Measurements from ENCODE around the gene IL1RAPL1.

The IL1RAPL1 gene

DNA sequence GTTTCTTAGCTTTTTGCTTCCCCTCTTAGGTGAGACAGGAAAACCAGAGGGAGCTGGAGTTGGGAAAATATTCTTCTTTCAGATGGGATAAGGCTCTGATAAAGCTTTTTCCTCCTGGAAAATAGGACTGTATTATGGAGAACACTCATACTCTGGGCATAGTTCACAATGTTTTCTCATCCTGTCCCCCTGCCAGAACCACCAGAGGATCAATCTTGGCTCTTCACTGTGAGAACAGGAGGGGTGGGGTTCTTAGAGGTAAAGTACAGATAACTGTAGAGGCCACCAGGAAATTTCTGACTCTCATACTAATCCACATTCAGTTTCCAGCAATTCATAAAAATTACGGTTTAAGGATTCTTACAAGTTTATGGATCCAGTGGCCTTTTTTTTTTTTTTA is 966.3 kb downstream of the IL1RAPL1 start:
- Histone ChIP-seq H3K4me3 (ENCODE audit: low read depth, low read length) (no peak overlapping the region), H3K27me3 (ENCODE audit: control insufficient read depth, insufficient read depth, low read length) (no peaks in the 10 kb centered on the region), H3K9me3 (ENCODE audit: control insufficient read depth, insufficient read depth, low read length) (no peaks in the 10 kb centered on the region), H3K36me3 (ENCODE audit: control insufficient read depth, insufficient read depth, low read length) (no peaks in the 10 kb centered on the region), H3K9ac (ENCODE audit: low read depth, low read length) (no peak overlapping the region), H3K4me1 (ENCODE audit: control insufficient read depth, insufficient read depth, low read length) (peaks cover 6% of the 10 kb centered on the region)

DNA sequence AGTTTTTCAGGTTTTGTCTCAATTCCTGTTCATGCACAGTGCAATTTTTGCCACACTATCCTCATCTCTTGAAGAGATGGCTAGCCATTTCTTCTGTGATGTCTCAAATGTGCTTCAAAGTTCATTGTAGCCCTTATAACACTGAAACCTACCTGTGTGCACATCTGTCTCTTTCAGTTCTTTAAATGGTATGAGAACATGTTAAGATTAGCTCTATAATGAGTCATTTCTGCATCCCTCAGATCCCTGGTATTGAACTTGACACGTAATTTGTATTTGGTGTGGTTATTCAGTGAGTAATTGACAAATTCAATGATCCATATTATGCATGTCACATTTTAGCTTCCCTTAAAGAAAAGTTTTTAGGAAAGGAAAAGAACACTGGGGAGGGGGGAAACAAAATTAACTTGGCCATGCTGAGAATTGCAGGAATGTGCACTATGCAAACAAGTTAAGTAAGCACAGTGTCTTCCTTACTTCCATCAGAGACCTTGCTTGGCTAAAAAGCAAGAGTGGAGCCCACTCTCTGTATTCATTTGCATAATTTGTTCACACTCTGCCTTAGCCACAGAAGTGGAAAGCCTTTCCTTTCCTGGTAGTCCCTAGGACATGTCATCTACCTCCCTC is 968.3 kb downstream of the IL1RAPL1 start:
- Histone ChIP-seq H3K27me3 (ENCODE audit: control insufficient read depth, insufficient read depth, low read length) (no peaks in the 10 kb centered on the region), H3K4me3 (ENCODE audit: low read depth, low read length) (no peak overlapping the region), H3K9ac (ENCODE audit: low read depth, low read length) (no peak overlapping the region), H3K9me3 (ENCODE audit: control insufficient read depth, insufficient read depth, low read length) (no peaks in the 10 kb centered on the region), H3K4me1 (ENCODE audit: control insufficient read depth, insufficient read depth, low read length) (no peaks in the 10 kb centered on the region), H3K36me3 (ENCODE audit: control insufficient read depth, insufficient read depth, low read length) (no peaks in the 10 kb centered on the region)

DNA sequence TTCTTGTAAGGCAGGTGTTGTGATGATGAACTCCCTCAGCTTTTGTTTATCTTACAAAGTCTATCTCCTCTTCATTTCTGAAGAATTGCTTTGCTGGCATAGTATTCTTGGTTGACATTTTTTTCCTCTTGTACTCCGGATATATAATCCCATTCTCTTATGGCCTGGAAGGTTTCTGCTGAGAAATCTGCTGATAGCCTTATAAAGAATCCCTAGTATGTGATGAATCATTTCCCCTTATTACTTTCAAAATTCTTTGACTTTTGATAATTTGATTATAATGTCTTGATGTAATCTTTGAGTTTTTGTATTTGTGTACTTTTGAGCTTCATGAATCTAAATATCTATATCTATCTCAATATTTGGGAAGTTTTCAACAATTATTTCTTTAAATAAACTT is 972.8 kb downstream of the IL1RAPL1 start:
- Histone ChIP-seq H3K36me3 (ENCODE audit: control insufficient read depth, insufficient read depth, low read length) (no peaks in the 10 kb centered on the region), H3K27me3 (ENCODE audit: control insufficient read depth, insufficient read depth, low read length) (no peaks in the 10 kb centered on the region), H3K4me1 (ENCODE audit: control insufficient read depth, insufficient read depth, low read length) (no peaks in the 10 kb centered on the region), H3K4me3 (ENCODE audit: low read depth, low read length) (no peak overlapping the region), H3K9ac (ENCODE audit: low read depth, low read length) (no peak overlapping the region), H3K9me3 (ENCODE audit: control insufficient read depth, insufficient read depth, low read length) (no peaks in the 10 kb centered on the region)

DNA sequence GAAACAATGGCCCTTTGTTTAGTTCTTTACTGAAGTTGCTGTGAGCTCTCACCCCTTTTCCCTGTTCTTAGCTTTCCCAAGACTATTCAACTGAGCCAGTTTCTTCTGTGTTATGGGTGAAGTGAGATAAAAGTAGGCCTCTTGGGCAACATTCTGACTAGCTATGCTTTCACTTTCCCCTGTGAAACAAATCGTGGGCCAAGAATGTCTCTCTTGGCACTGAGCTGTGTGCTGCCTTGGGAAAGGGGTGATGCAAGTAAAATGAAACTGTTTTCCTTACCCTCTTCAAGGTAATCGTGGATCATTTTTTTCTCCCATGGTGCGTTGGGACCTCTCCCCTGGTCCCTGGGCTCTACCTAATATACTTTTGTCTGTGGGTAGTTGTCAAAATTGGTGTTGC is 974.2 kb downstream of the IL1RAPL1 start:
- Histone ChIP-seq H3K27me3 (ENCODE audit: control insufficient read depth, insufficient read depth, low read length) (no peaks in the 10 kb centered on the region), H3K9me3 (ENCODE audit: control insufficient read depth, insufficient read depth, low read length) (no peaks in the 10 kb centered on the region), H3K9ac (ENCODE audit: low read depth, low read length) (no peak overlapping the region), H3K36me3 (ENCODE audit: control insufficient read depth, insufficient read depth, low read length) (no peaks in the 10 kb centered on the region), H3K4me1 (ENCODE audit: control insufficient read depth, insufficient read depth, low read length) (no peaks in the 10 kb centered on the region), H3K4me3 (ENCODE audit: low read depth, low read length) (no peak overlapping the region)

DNA sequence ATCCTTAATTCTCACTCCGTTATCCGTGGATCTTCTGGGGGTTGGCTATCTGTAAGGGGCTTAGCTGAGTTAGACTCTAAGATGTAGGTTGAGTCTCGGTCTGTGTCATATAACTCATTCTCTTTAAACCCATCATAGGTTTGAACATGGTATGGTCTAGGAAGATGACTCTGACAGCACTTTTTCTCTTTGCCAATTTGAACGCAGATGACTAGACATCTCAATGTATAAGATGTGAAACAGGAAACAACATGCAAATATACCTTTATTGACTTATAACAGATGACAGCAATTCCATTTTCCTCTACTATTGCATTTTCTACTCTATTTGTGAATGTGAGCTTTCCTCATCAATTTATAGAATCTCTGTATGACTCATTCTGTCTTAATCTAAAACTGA is 993.3 kb downstream of the IL1RAPL1 start:
- Histone ChIP-seq H3K36me3 (ENCODE audit: control insufficient read depth, insufficient read depth, low read length) (no peaks in the 10 kb centered on the region), H3K9me3 (ENCODE audit: control insufficient read depth, insufficient read depth, low read length) (no peaks in the 10 kb centered on the region), H3K4me1 (ENCODE audit: control insufficient read depth, insufficient read depth, low read length) (no peaks in the 10 kb centered on the region), H3K4me3 (ENCODE audit: low read depth, low read length) (no peak overlapping the region), H3K9ac (ENCODE audit: low read depth, low read length) (no peak overlapping the region), H3K27me3 (ENCODE audit: control insufficient read depth, insufficient read depth, low read length) (no peaks in the 10 kb centered on the region)

DNA sequence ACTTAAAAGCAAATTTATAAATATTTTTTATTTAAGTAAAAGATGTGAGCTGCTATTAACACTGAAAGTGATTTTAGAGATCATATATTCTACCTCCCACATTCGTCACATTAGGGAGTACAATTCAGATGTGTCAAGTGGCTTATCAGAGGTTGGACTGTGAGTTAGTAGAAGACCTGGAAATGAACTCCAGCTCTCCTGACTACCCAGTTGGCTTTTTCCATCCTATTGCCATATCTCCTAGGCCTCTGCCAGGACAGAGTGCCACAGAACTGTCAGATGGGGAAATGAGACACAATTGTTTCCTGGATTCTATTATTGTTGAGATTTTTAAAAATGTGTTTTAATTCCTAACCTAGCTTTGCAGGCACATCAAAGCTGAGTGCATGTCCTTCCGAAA is 994.0 kb downstream of the IL1RAPL1 start:
- Histone ChIP-seq H3K4me1 (ENCODE audit: control insufficient read depth, insufficient read depth, low read length) (no peaks in the 10 kb centered on the region), H3K4me3 (ENCODE audit: low read depth, low read length) (no peak overlapping the region), H3K27me3 (ENCODE audit: control insufficient read depth, insufficient read depth, low read length) (no peaks in the 10 kb centered on the region), H3K9ac (ENCODE audit: low read depth, low read length) (no peak overlapping the region), H3K9me3 (ENCODE audit: control insufficient read depth, insufficient read depth, low read length) (no peaks in the 10 kb centered on the region), H3K36me3 (ENCODE audit: control insufficient read depth, insufficient read depth, low read length) (no peaks in the 10 kb centered on the region)

DNA sequence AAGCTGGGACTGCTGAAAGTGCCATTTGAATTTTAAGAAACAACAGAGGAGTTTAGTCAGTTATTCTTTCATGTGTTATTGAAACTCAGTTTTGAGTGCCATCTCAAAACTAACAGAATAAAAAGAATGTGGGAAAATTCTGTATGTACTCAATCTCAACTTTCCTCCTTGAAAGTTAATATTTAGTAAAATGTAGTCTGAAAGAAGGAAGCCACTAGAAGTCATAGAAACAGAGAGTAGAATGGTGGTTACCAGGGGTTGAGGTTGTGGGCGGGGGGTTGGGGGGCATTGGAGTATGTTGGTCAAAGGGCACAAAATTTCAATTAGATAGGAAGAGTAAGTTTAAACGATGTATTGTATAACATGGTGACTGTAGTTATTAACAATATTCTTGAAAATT is 999.9 kb downstream of the IL1RAPL1 start:
- no peaks in the 10 kb centered on the region for H3K36me3 ChIP-seq (ENCODE audit: control insufficient read depth, insufficient read depth, low read length)
- H3K27me3 ChIP-seq (ENCODE audit: control insufficient read depth, insufficient read depth, low read length), result no peaks in the 10 kb centered on the region
- no peak overlapping the region for H3K9ac ChIP-seq (ENCODE audit: low read depth, low read length)
- H3K9me3 ChIP-seq (ENCODE audit: control insufficient read depth, insufficient read depth, low read length), result no peaks in the 10 kb centered on the region
- no peaks in the 10 kb centered on the region for H3K4me1 ChIP-seq (ENCODE audit: control insufficient read depth, insufficient read depth, low read length)
- H3K4me3 ChIP-seq (ENCODE audit: low read depth, low read length), result no peak overlapping the region

DNA sequence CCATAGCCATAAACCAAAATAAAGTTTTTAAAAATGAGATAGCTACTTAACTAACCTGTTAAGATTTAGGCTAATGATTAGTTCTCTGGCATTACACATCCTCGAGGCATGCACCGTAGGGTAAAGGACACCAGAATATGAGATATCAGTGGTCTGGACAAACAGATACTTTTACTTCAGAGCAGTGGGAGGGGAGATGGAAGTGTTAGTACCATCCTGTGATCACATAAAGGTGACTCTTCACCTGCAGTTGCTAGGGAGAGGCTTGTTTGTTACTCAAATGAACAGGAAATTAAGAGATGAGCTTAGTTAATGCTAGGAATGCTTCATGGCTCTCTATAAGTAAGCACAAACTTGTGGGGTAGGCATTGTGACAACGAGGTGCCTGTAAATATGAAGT is 1003.7 kb downstream of the IL1RAPL1 start:
- Histone ChIP-seq H3K9me3 (ENCODE audit: control insufficient read depth, insufficient read depth, low read length) (no peaks in the 10 kb centered on the region), H3K9ac (ENCODE audit: low read depth, low read length) (no peak overlapping the region), H3K36me3 (ENCODE audit: control insufficient read depth, insufficient read depth, low read length) (no peaks in the 10 kb centered on the region), H3K4me3 (ENCODE audit: low read depth, low read length) (no peak overlapping the region), H3K27me3 (ENCODE audit: control insufficient read depth, insufficient read depth, low read length) (no peaks in the 10 kb centered on the region), H3K4me1 (ENCODE audit: control insufficient read depth, insufficient read depth, low read length) (no peaks in the 10 kb centered on the region)

DNA sequence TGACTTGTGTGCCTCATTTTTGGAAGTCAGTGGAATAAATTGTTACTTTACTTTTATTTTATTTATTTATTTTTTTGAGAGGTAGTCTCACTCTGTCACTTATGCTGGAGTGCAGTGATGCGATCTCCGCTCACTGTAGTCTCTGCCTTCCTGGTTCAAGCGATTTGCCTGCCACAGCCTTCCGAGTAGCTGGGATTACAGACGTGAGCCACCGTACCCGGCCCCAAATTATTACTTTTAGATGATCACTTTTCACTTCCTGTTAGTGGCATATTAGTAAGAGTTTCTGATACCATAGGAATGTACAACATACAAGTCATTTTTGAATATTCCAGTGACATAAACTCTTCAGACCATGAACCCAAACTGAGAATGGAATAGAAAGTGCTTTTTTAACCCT is 1017.1 kb downstream of the IL1RAPL1 start:
- Histone ChIP-seq H3K4me3 (ENCODE audit: low read depth, low read length) (no peak overlapping the region), H3K27me3 (ENCODE audit: control insufficient read depth, insufficient read depth, low read length) (no peaks in the 10 kb centered on the region), H3K36me3 (ENCODE audit: control insufficient read depth, insufficient read depth, low read length) (no peaks in the 10 kb centered on the region), H3K4me1 (ENCODE audit: control insufficient read depth, insufficient read depth, low read length) (peaks cover 4% of the 10 kb centered on the region), H3K9me3 (ENCODE audit: control insufficient read depth, insufficient read depth, low read length) (no peaks in the 10 kb centered on the region), H3K9ac (ENCODE audit: low read depth, low read length) (no peak overlapping the region)

DNA sequence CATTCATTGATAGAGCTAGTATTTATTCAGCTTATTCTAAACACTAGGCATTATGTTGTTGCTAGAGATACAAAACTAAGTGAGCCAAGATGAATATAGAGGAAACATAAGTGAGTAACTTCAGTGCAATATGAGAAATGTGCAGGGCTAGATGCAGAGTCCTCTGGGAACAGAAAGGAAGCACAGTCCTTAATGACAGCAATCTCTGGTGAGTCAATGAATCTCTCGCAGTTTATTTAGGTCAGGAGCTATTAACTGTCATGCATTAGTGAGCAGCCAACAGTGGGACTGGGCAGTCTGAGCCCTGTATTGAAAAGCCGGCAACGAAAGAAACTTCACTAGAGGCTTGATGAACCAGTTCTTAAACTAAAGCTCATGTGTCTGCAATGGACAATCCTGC is 1030.0 kb downstream of the IL1RAPL1 start:
- Histone ChIP-seq H3K9me3 (ENCODE audit: control insufficient read depth, insufficient read depth, low read length) (no peaks in the 10 kb centered on the region), H3K4me1 (ENCODE audit: control insufficient read depth, insufficient read depth, low read length) (no peaks in the 10 kb centered on the region), H3K36me3 (ENCODE audit: control insufficient read depth, insufficient read depth, low read length) (no peaks in the 10 kb centered on the region), H3K9ac (ENCODE audit: low read depth, low read length) (no peak overlapping the region), H3K27me3 (ENCODE audit: control insufficient read depth, insufficient read depth, low read length) (no peaks in the 10 kb centered on the region), H3K4me3 (ENCODE audit: low read depth, low read length) (no peak overlapping the region)

DNA sequence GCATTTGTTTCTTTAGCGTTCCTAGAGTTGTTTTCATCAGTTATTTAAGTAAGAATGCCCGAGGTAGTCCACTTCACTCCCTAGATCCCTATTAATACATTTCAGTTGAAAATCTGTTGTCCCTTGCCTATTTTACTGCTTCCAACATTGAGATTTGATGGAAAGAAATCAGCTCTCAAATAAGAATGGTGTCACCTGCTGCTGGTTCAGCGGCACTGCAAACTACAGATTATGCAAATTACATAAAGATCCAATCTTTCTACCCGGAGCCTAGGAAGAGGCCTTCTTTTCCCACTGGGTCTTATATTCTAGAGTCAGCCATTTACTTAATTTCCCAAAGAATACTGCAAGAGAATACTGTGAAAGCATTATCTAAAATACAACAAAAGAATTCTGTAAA is 1030.5 kb downstream of the IL1RAPL1 start:
- H3K9ac ChIP-seq (ENCODE audit: low read depth, low read length), result no peak overlapping the region
- H3K36me3 ChIP-seq (ENCODE audit: control insufficient read depth, insufficient read depth, low read length), result no peaks in the 10 kb centered on the region
- H3K27me3 ChIP-seq (ENCODE audit: control insufficient read depth, insufficient read depth, low read length), result no peaks in the 10 kb centered on the region
- no peak overlapping the region for H3K4me3 ChIP-seq (ENCODE audit: low read depth, low read length)
- no peaks in the 10 kb centered on the region for H3K4me1 ChIP-seq (ENCODE audit: control insufficient read depth, insufficient read depth, low read length)
- H3K9me3 ChIP-seq (ENCODE audit: control insufficient read depth, insufficient read depth, low read length), result no peaks in the 10 kb centered on the region

DNA sequence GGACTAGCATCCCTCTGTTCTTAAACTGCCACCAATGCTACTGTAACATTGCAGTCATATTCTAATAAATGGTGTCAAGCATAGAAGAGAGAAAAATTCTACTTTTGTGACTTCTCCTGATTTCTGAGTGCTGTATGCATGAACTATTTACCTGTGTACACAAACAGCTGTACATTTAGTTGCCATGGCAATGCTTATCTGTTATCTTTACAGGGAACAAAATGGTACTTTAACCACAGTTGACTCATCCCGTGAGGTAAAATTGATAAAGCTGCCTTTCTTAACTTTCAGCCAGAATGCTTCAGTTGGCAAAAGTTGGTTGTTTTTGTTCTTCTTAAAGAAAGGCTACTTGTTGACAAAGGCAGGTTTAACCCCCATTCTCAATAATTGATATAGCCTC is 1040.6 kb downstream of the IL1RAPL1 start:
- H3K27me3 ChIP-seq (ENCODE audit: control insufficient read depth, insufficient read depth, low read length), result no peaks in the 10 kb centered on the region
- H3K36me3 ChIP-seq (ENCODE audit: control insufficient read depth, insufficient read depth, low read length), result no peaks in the 10 kb centered on the region
- no peaks in the 10 kb centered on the region for H3K9me3 ChIP-seq (ENCODE audit: control insufficient read depth, insufficient read depth, low read length)
- no peak overlapping the region for H3K4me3 ChIP-seq (ENCODE audit: low read depth, low read length)
- no peak overlapping the region for H3K9ac ChIP-seq (ENCODE audit: low read depth, low read length)
- no peaks in the 10 kb centered on the region for H3K4me1 ChIP-seq (ENCODE audit: control insufficient read depth, insufficient read depth, low read length)
